MM.1S (cell line): ENCODE measurements around the gene NLGN1.

ENCODE experiments used
- DNase-seq: peaks from one replicate; pipeline ENCODE4 v3.0.0-alpha.2; 2015
- H2AFZ ChIP-seq: fragments of 300-600 bp; sonication (generic); 2 replicates; pipeline ENCODE4 v1.6.0; 2016; ENCODE audit warnings: antibody characterized with exemption, low read length
- H3F3A ChIP-seq: fragments of 300-600 bp; sonication (generic); 2 replicates; pipeline ENCODE4 v1.6.1; 2016; ENCODE audit warnings: mild to moderate bottlenecking, antibody characterized with exemption, low read length, moderate library complexity, mixed read lengths; ENCODE audit not compliant: insufficient read depth
- H3K27ac ChIP-seq: fragments of 300-600 bp; sonication (generic); 2 replicates; pipeline ENCODE4 v1.5.1; 2016; ENCODE audit warnings: mild to moderate bottlenecking, low read length
- H3K27me3 ChIP-seq: fragments of 300-600 bp; sonication (generic); replicated peaks from 2 replicates; pipeline ENCODE4 v1.6.0; 2016; ENCODE audit warnings: low read length; ENCODE audit not compliant: insufficient read depth
- H3K36me3 ChIP-seq: fragments of 300-600 bp; sonication (generic); replicated peaks from 2 replicates; pipeline ENCODE4 v1.6.1; 2016; ENCODE audit warnings: mild to moderate bottlenecking, low read length, mixed read lengths; ENCODE audit not compliant: insufficient read depth
- H3K4me1 ChIP-seq: fragments of 300-600 bp; sonication (generic); 2 replicates; pipeline ENCODE4 v1.6.1; 2016; ENCODE audit warnings: low read length, mixed read lengths
- H3K4me2 ChIP-seq: fragments of 300-600 bp; sonication (generic); 2 replicates; pipeline ENCODE4 v1.6.0; 2016; ENCODE audit warnings: low read depth, low read length
- H3K4me3 ChIP-seq: fragments of 300-600 bp; sonication (generic); 2 replicates; pipeline ENCODE4 v1.5.1; 2016; ENCODE audit warnings: low read length, mixed read lengths
- H3K79me2 ChIP-seq: fragments of 300-600 bp; sonication (generic); 2 replicates; pipeline ENCODE4 v1.6.1; 2016; ENCODE audit warnings: mixed run types, low read length, mixed read lengths
- H3K9ac ChIP-seq: fragments of 300-600 bp; sonication (generic); 2 replicates; pipeline ENCODE4 v1.6.1; 2016; ENCODE audit warnings: low read length, mixed read lengths
- H3K9me2 ChIP-seq: fragments of 300-600 bp; sonication (generic); replicated peaks from 2 replicates; pipeline ENCODE4 v1.6.1; 2016; ENCODE audit warnings: mild to moderate bottlenecking, low read length, mixed read lengths; ENCODE audit not compliant: insufficient read depth
- H3K9me3 ChIP-seq: fragments of 300-600 bp; sonication (generic); replicated peaks from 2 replicates; pipeline ENCODE4 v1.6.1; 2016; ENCODE audit warnings: mild to moderate bottlenecking, low read length, mixed read lengths; ENCODE audit not compliant: insufficient read depth
- H4K20me1 ChIP-seq: fragments of 300-600 bp; sonication (generic); 2 replicates; pipeline ENCODE4 v1.6.1; 2016; ENCODE audit warnings: mild to moderate bottlenecking, low read length, moderate library complexity, mixed read lengths; ENCODE audit not compliant: insufficient read depth
- CTCF ChIP-seq: fragments of 300-600 bp; sonication (generic); IDR thresholded peaks from 2 replicates; pipeline ENCODE4 v1.5.1; 2016; ENCODE audit warnings: antibody characterized with exemption, low read length, mixed read lengths
- EZH2 ChIP-seq: fragments of 300-600 bp; sonication (generic); optimal IDR thresholded peaks from 2 replicates; pipeline ENCODE3; 2017; ENCODE audit warnings: low read depth, mild to moderate bottlenecking, antibody characterized with exemption, low read length, mixed read lengths
- EZH2phosphoT487 ChIP-seq: fragments of 300-600 bp; sonication (generic); IDR thresholded peaks from 2 replicates; pipeline ENCODE4 v1.6.1; 2018; ENCODE audit warnings: antibody characterized with exemption, low read length

Gene NLGN1

GRCh38 chr3:173652093-173652492 is 254.5 kb downstream of the NLGN1 start:
- Histone ChIP-seq H3K27me3 (no peaks in the 10 kb centered on the region), H3K9ac (no peak overlapping the region), H3K27ac (no peak overlapping the region), H2AFZ (no peak overlapping the region), H4K20me1 (no peaks in the 10 kb centered on the region), H3K79me2 (no peaks in the 10 kb centered on the region), H3K4me1 (no peaks in the 10 kb centered on the region), H3K4me2 (no peak overlapping the region), H3K36me3 (no peaks in the 10 kb centered on the region), H3K4me3 (no peak overlapping the region), H3K9me3 (no peaks in the 10 kb centered on the region), H3F3A (no peaks in the 10 kb centered on the region), H3K9me2 (no peaks in the 10 kb centered on the region)
- no peak for TF ChIP-seq EZH2phosphoT487
- TF ChIP-seq EZH2, result no peak
- no peak for TF ChIP-seq CTCF
- DNase-seq, result no peak

- H3K9me2 ChIP-seq, result no peaks in the 10 kb centered on the region
- H4K20me1 ChIP-seq, result no peaks in the 10 kb centered on the region
- no peaks in the 10 kb centered on the region for H3K27me3 ChIP-seq
- H3K79me2 ChIP-seq, result no peaks in the 10 kb centered on the region
- no peak overlapping the region for H3K9ac ChIP-seq
- H2AFZ ChIP-seq, result no peak overlapping the region
- no peaks in the 10 kb centered on the region for H3F3A ChIP-seq
- no peaks in the 10 kb centered on the region for H3K9me3 ChIP-seq
- H3K27ac ChIP-seq, result no peak overlapping the region
- H3K36me3 ChIP-seq, result no peaks in the 10 kb centered on the region
- no peak overlapping the region for H3K4me3 ChIP-seq
- H3K4me2 ChIP-seq, result no peak overlapping the region
- H3K4me1 ChIP-seq, result no peaks in the 10 kb centered on the region
- TF ChIP-seq EZH2 (no peak), CTCF (no peak), EZH2phosphoT487 (no peak)
- no peak for DNase-seq
Observed at GRCh38 chr3:173653781-173654180, 256.2 kb downstream of the NLGN1 start.

GRCh38 chr3:173659972-173660371 is 262.4 kb downstream of the NLGN1 start:
- no peak overlapping the region for H3K9ac ChIP-seq
- no peaks in the 10 kb centered on the region for H3F3A ChIP-seq
- no peaks in the 10 kb centered on the region for H3K36me3 ChIP-seq
- H3K4me2 ChIP-seq, result no peak overlapping the region
- no peaks in the 10 kb centered on the region for H4K20me1 ChIP-seq
- no peak overlapping the region for H2AFZ ChIP-seq
- H3K9me3 ChIP-seq, result no peaks in the 10 kb centered on the region
- H3K27me3 ChIP-seq, result no peaks in the 10 kb centered on the region
- H3K4me1 ChIP-seq, result no peaks in the 10 kb centered on the region
- DNase-seq, result no peak
- H3K79me2 ChIP-seq, result no peaks in the 10 kb centered on the region
- H3K27ac ChIP-seq, result no peak overlapping the region
- no peak overlapping the region for H3K4me3 ChIP-seq
- TF ChIP-seq EZH2phosphoT487 (no peak), CTCF (no peak), EZH2 (no peak)
- no peaks in the 10 kb centered on the region for H3K9me2 ChIP-seq
